Gastrocnemius medialis (tissue), 4 donors: ENCODE results near the gene RIMS3.

Experiments
- CTCF ChIP-seq, 5 experiments: fragments of 450-650 bp in 3 of 5; fragments of 200-600 bp in 2 of 5; sonication (generic) in 2 of 5; IDR thresholded peaks in 4 of 5; conservative IDR thresholded peaks in 1 of 5; 1 replicate in 4 of 5; 2 replicates in 1 of 5; pipeline ENCODE4 v1.5.1; 2016 to 2019; ENCODE audit warnings: antibody characterized with exemption in 5 of 5, mild to moderate bottlenecking in 3 of 5, moderate library complexity in 3 of 5
- POLR2A ChIP-seq, 2 donors: fragments of 450-650 bp; IDR thresholded peaks; one replicate each; pipeline ENCODE4 v1.6.1; 2017; ENCODE audit warnings: antibody characterized with exemption in 2 of 2, mild to moderate bottlenecking in 2 of 2, moderate library complexity in 2 of 2

- TF ChIP-seq CTCF (IDR thresholded peaks at IDR 0.05 in 4 of 5, conservative IDR thresholded peaks at IDR 0.05 in 1 of 5) (no peak), POLR2A (IDR thresholded peaks at IDR 0.05) (no peak)
Observed at GRCh38 chr1:40687661-40688060, 22.2 kb upstream of the RIMS3 start.
